Renal cortical epithelial cell (primary cell): Measurements from ENCODE around the gene ITPRID1. TPM values are rescaled to one million over a fixed set of nuclear protein-coding genes. Genes with fewer than 3 reads are reported as not detected.
"Not testable (repeated sequence)": the region's sequence is repeated elsewhere in the genome, so short reads cannot be mapped to it uniquely, and the experiment has no call there.

Source experiments
- DNase-seq: peaks from one replicate; pipeline ENCODE4 v3.0.0-alpha.2; 2011; ENCODE audit warnings: low read depth
- total RNA-seq: library from RNA; depleted of rRNA; stranded (reverse); fragments of >200 nt; gene quantifications from 2 replicates; pipeline ENCODE4 v1.2.3, GENCODE V29; 2014

ITPRID1 gene
- total RNA-seq: not detected in 2 replicates

DNA sequence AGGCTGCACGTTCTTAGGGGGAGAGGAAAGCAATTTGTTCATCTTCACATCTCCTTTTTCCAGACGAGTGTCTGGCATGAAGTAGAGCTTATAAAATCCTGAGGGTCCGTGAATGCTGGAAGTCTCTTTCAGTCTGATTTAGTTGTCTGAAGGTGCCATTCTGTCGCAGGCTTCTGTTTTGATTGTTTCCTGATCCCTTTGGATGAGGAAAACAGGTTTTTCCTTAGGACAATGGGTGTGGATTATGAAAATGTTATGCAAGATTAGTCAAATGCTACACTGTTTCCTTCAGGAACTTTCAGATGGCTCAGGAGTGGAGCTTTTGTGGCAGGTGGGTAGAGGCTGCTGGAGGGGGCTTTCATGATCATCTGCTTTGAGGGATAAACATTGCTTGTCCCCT lies at the start of gene ITPRID1:
Gene ITPRID1, plus strand, starts transcription at position 301 of the 400 bp plus-strand sequence. CDS start 38,935 bp downstream, outside the sequence.
- no peak for DNase-seq

DNA sequence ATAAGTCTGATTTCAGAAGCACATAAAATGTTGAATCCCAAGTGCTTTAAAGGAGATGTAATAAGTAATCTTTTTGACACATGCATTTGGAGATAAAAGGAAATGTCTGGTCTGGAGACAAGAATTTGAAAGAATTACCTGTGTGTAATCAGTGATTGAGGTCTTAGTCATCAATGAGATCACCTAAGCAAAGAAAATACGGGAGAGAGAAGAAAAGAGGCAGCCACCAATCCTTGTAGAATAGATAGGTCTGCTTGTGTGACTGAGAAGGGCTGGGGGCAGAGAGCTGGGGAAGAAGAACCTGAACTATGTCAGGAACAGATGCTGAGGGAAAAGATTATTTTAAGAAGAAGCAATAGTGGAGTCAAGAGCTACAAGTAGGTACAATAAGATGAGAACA lies 49.3 kb upstream of the ITPRID1 start:
- DNase-seq: peak; percentile 55

DNA sequence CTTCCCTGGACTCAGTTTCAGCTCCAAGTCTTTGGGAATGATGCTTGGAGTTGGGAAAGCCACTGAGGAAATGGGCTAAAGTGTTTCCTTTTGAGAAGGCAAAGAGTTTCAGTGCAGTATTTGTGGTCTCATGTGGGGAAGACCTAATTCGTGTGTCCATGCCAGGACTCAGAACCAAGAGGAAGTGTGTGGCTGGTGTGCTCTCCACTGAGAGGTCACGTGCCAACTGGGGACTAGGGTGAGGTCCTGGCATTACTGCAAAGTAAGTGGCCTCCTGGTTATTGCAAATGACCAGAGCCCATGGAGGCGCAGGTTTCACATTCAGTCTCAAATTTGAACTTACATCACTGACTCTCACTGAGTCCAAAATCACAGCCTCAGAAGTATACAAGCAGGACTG lies 48.6 kb upstream of the ITPRID1 start:
- no peak for DNase-seq

DNA sequence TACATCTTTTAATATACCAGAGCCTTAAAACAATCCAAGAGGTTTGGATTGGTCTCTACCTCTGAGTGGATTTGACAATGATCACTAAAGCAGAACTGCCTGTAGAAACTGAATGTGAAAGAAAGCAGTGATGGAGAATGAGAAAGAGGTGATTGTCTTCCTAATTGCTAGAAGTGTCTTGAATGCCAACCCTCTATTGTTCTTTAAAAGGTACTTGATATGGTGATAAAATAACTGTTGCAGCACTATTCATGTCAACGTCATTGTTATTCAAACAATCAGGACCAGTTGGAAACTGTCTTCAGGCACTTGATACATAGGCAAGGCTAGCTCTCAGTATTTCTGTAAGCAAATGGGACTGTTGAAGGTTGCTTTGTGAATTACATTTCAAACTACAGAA lies 47.9 kb upstream of the ITPRID1 start:
- DNase-seq: no peak

DNA sequence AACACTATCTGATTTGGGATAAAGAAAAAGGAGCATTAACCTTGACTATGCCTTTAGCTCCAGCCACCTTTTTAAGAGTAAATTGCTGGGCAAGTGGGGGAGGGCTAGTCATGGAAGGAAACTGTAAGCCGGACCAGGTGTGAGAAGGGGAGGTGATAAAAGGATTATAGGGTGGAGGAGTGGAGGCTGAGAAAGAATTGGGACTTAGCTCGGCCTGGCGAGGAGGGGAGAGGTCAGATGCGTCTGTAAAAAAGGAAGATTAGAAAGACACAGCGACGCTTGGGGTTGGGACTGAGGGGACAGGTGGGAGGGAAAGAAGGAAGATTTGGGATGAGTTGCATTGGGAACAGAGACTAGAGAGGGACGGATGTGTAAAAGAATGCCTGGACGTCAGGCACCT lies 43.0 kb upstream of the ITPRID1 start:
- DNase-seq: not testable (repeated sequence)

DNA sequence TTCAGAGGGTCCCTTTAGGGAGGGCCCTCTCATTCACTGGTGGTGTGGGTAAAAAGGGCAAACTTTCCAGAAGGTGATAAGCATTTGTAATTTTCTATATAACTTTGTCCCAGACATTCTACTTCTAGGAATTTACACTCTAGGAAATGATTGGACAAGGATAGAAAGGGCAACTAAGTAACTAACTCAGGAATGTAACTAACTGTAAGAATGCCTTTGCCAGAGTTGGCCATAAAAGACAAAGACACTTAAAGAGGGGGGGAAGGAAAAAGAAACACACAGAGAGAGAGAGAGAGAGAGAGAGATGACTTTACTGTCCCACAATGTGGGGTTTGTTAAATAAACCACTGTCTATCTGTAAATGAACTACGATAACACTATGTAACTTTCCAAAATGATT lies 38.5 kb upstream of the ITPRID1 start:
- peak; percentile 21 for DNase-seq

DNA sequence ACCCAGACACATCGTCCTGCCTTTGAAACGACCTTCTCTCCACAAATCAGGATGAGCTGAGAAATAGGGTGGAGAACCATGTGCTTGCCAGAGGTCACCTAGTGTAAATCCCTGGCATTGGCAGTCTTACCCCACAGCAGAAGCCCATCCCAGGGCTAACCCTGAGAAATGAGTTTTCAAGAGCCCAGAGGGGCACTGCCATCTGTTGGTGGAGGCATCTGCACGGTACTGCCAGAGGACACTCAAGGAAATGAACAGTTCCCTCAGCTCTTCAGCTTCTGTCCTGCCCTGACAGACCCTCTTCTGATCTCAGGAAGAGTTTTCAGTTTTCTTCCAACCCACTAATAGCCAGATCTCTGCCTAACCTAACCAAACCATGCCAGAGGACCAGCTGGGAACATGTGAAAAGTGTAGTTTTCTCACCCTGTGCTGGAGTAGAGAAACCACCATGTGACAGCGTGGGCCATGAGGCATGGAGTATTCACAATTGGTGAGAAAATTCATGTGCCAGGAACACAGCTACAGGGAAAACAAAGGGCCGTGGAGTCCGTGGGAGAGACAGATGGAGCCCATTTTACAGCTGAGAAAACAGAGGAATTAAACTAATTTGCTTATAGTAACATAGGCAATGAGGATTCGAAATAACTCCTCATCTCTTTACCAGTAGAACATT lies 37.7 kb upstream of the ITPRID1 start:
- no peak for DNase-seq

DNA sequence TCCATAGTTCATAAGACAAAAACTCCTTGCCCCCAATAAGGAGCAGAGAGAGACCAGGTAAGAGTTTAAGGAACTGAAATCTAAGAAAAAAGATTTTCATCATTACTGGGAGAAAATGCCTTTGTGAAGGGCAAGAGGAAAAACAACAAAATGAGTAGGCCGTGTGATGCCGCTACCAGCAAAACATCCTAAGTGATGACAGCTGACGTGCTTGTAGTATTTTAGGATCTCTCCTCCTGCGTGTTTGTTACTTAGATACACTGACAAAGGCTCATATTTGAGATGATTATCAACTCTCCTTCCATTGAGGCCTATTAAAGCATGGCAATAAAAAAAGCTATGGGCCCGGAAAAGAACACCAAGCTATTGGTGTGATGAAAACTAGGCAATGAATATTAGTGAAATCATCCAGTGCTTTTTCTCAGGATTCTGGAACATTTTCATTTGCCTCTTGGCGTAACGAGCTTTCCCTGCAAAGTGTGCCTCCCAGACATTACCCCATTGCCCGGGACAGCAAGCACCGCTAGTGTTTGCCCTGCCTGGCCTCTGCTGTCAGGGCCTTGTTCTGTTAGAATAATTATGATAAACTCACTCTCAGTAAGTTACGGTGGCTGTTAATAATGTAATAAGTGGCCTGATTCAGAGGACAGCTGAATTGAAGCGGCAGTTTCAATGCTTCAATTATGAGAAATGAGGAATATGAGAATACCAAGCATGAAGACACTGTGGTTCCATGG lies 36.8 kb upstream of the ITPRID1 start:
- no peak for DNase-seq

DNA sequence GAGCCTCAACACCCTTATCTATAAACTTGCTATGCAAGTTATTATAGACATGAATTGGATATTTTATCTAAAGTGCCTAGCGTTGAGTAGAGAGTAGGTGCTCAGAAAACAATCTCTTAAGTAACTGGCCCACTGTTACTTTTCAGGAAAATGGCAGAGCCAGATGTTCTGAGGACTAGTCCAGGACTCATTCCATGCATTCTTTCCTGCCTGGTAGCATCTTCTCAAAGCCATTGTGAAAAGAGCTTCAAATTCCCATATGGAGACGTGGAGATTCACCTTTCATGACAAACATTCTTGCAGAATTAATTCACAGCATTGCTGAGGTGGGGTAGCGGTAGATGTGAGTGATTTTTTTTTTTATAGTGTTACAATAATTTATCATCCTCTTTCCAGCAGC lies 35.9 kb upstream of the ITPRID1 start:
- no peak for DNase-seq

DNA sequence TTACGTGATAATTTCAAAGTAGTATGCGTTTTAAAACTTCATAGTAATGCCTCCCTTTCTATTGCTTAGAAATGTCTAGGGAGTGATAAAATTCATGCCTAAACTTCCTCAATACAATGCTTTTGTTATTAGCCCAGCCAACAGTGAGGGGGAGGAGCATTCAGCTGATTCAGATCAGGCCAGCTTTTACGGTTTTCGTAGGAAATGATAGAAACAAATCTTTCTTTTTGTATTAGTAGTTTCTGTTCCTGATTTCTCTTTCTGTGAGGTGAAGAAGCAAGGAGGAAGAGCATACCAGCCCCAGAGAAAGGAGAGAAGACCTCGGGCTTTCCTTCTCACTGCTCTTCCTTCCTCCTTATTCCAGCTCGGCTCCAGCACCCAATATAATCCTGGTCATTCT lies 35.2 kb upstream of the ITPRID1 start:
- DNase-seq: no peak

DNA sequence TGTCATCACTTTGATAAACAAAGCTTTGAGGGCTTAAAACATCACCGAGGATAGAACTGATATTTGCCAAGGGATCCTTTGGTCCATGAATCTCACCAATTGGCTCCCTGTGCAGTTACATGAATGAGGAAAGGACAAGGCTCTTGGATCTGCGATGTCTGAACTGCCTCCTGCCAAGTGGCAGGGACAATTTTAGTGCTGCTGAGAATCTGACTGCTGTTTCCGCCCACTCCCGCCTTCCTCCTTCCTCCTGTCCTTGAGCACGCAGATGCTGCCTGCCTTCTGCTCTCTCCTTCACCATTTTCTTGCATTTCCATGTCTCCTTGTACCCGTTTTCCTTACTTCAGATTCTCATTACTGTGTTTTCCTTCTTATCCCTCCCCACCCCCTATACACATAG lies 26.8 kb upstream of the ITPRID1 start:
- no peak for DNase-seq

DNA sequence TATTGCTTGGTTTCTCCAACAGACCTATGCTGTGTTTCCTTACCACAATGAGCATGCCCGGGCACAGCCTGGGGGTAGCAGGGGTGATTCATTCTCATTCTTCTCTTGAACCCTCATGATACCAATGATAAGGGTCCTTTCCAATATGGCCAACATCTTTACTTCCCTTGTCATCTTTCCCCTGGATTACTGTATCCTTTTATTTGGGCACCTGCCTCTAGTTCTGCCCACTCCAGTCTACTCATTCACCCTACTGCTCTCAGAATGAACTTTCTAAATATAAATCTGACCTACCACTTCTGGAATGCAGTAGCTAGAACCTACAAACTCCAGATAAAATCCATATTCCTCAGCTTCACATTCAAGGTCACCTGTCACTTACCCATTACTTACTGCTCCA lies 26.4 kb upstream of the ITPRID1 start:
- peak; percentile 20 for DNase-seq

DNA sequence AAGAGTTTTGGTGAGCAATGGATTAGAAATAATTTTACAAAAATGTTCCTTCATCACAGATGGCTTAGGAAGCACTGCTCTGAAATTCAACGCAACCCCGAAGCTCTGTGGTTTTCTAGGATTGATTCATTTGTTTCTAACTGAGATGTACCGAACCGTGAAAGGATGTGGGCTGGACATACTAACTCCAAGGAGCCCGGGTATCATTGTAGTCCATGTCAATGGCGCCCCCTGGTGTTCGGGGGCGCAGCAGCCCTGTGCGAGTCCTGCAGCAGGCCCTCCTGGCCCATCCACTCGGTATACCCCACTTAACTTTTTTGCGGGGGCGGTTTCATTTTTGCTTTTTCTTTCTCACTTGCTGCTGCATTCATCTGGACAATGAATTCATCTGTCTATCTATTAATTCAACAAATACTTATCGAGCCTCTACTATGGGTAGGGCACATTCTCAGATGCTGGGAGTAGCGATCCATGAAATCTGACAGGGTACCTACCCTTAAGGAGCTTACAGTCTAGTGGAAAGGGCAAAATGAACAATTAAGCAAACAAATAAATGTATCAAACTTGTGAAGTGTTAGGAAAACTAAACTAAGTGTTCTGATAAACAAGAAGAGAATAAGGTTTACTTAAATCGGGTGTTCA lies 25.2 kb upstream of the ITPRID1 start:
- peak; percentile 83 for DNase-seq

DNA sequence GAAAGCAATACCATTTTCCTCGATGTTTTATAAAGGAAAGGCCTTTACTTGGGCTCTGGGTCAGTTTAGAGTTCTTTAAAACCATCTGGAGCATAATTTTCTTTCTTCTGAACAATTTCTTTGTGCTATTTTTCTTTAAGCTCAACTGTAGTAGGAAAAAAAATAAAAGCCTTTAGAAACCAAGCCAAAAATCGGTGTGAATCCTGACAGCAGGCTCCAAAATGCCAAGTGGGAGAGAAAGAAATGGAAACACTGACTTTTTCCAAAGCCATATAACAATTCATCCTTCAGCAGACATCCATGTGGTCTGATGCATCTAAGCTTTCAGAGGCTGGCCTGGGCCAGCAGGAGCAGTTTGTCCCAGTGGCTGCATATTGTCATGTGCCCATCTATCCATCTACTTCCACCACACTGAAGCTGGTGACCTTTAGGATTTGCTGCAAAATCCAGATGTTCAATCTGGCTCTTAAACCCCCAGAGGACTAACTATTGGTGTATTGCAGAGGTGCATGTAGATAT lies 23.0 kb upstream of the ITPRID1 start:
- DNase-seq: no peak

DNA sequence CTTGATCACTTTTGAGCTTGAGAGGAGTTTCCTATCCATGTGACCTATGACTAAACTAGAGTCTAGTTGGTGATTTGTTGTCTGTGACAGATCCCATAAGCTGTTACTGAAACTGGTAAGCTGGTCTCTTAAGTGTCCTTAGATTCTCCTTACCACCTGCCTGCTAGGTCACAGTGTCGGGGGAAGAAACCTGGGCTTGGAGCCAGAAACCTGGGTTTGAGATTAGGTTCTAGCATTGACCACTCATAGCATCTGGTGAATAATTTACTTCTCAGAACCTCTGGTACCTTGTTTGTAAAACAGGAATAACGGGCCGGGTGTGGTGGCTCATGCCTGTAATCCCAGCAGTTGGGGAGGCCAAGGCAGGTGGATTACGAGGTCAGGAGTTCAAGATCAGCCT lies 21.8 kb upstream of the ITPRID1 start:
- DNase-seq: peak; percentile 27

DNA sequence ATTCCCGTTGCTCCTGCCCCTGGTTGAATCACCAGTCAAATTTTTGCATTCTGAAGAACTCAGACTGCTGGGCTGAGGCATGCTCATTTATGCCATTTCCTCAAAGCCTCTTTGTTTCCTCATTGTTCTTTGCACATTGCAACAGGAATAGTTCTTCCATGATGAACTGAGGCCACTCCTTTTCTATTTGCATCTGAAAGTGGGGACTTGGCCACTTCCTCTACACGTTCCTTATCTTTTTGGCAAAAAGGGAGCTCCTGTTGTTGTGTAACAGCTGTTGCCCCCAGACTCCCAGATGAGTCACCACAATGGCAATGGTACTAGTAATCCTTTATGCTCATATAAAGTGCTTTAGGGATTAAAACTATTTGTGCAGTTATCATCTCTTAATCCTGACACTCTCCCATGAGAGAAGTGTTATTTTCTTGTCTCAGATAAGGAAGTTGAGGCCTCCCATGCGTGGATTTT lies 20.1 kb upstream of the ITPRID1 start:
- peak; percentile 73 for DNase-seq

DNA sequence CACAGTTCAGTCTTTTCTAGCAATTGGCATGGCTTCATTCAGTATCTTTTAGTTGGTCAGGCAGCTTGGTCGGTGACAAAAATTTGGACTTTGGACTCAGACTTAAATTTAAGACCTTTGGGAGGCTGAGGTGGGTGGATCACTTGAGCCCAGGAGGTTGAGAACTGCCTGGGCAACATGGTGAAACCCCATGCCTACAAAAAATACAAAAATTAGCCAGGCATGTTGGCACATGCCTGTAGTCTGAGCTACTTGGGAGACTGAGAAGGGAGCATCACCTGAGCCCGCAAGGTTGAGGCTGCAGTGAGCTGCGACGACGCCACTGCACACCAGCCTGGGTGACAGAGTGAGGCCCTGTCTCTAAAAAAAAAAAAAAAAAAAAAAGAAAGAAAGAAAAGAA lies 19.5 kb upstream of the ITPRID1 start:
- no peak for DNase-seq

DNA sequence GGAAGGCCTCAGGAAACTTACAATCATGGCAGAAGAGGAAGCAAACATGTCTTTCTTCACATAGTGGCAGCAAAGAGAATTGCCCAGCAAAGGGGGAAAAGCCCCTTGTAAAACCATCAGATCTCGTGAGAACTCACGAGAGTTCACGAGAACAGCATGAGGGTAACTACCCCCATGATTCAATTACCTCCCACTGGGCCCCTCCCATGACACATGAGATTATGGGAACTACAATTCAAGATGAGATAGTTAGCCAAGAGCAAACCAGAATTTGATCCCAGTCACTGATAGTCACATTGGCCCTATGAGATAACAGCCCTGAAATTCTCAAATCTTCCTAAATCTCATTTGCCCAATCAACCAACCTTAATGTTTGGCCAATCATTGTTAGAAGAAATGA lies 18.2 kb upstream of the ITPRID1 start:
- no peak for DNase-seq

DNA sequence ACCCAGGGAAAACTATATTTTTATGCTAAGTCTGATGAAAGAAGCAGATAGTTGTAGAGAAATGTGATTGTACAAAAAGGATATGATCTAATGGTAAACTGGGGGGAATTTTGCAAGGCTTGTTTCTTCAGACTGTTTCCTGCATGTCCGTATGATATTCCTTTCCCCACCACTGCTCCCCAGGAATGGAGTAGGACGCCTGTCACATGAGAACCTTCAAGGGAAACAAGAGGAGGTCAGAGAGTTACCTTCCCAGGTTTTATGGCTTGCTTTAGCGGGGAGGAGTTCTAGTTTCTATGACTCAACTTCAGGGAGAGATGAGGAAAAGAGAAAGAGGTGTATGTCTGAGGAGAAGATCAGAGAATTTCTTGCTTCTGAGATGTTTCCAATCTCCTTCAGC lies 16.4 kb upstream of the ITPRID1 start:
- DNase-seq: peak; percentile 90

DNA sequence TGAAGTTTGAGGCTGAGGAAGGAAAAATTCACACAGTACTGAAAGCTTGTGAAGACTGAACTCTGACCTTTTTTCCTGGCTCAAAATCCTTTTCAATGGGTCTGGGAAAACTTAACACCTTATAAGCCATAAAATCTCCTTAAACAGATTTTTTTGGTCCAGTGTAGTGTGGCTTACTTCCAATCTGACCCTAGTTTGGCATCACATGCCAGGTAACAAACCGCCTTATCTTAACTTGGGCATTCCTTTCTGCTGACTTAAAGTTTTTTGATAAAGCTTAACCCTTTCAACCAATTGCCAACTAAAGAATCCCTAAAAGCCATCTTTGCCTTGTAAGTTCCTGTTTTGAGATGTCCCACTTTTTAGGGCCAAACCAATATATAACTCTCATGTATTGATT lies 13.2 kb upstream of the ITPRID1 start:
- DNase-seq: no peak

DNA sequence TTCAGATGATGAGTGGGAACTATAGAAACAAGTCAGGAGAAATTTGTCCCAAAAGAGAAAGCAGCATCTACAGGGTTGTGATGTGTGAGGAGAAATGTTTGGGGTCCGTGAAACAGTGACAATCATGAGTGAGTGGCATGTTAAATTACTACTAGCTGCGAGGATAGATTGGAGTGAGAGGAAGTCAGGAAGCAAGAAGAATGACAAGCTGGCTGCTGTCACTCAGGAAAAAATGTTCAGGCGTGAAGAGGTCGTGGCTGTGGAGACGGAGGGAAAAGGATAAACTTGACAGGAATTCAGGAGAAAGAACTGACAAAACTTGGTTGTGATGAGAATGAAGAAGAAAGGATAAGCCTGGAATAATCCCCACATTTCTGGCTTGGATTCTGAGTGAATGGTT lies 5.1 kb upstream of the ITPRID1 start:
- DNase-seq: no peak

DNA sequence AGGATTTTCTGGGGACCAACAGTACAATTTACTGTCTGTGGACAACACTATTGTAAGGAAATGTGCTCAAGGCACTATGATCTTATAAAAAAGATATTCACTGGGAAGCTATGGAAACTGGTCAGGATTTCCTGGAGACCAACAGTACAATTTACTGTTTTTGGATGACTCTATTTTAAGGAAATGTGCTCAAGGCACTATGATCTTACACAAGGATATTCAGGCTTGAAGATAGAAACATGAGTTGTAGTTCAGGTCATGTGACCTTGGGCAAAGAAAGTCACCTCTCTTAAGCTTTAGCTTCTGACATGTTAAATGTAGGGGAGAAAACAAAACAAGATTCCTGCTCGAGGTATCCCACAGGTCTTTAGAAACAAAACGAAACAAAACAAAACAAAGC lies 1.7 kb upstream of the ITPRID1 start:
- DNase-seq: no peak
